NCI-H446 treated with DMSO at 0.1 percent for 48 hours (cell line): ENCODE measurements around the gene ITPRID1.

Experiments
- DNase-seq: peaks from one replicate; lab custom pipeline; 2025; lab: John Stamatoyannopoulos, UW

The ITPRID1 gene

GRCh38 chr7:31633894-31634494, 120.1 kb downstream of the ITPRID1 start:
- DNase-seq, result peak; percentile 61

DNA sequence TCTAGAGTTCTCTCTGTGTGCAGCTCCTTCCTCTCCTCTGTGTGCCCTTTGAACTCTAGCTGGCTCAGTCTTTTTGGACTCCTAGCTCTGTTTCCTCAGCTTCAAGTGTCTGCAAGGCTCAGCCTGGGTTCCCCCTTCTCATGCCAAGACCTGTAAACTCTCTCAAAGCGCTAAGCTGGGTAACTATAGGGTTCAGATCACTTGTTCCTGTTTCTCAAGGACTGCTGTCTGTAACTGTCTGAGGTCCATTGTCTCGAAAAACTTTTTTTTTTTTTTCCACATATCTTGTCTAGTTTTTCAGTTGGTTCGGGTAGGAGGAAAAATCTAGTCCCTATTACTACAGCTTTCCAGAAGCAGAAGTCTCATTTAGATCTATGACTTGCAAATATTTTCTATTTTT, 126.5 kb downstream of the ITPRID1 start:
- DNase-seq, result no peak

DNA sequence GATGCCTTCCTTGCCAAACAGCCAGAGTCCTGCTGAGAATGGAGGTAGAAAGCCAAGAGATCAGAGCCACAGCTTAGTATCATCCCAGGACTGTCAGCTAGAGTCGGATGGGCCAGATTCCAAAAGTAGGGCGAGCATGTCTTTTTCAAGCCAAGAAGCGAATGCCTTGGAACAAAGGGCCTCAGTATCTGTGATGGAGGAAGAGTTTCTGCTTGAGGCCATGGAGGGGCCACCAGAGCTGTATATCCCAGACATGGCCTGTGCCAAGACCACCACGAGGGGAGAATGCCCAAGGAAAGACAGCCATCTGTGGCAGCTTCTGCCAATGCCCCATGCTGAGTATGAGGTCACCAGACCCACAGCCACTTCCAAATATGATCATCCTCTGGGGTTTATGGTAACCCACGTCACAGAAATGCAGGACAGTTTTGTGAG, 128.8 kb downstream of the ITPRID1 start:
- DNase-seq, result peak; percentile 89

GRCh38 chr7:31646942-31647341, 133.1 kb downstream of the ITPRID1 start:
- no peak for DNase-seq

GRCh38 chr7:31647511-31647910, 133.6 kb downstream of the ITPRID1 start:
- no peak for DNase-seq

GRCh38 chr7:31648288-31648687, 134.4 kb downstream of the ITPRID1 start:
- peak; percentile 15 for DNase-seq

- DNase-seq, result no peak
These were observed 135.0 kb downstream of the ITPRID1 start for GRCh38 chr7:31648880-31649279.

DNA sequence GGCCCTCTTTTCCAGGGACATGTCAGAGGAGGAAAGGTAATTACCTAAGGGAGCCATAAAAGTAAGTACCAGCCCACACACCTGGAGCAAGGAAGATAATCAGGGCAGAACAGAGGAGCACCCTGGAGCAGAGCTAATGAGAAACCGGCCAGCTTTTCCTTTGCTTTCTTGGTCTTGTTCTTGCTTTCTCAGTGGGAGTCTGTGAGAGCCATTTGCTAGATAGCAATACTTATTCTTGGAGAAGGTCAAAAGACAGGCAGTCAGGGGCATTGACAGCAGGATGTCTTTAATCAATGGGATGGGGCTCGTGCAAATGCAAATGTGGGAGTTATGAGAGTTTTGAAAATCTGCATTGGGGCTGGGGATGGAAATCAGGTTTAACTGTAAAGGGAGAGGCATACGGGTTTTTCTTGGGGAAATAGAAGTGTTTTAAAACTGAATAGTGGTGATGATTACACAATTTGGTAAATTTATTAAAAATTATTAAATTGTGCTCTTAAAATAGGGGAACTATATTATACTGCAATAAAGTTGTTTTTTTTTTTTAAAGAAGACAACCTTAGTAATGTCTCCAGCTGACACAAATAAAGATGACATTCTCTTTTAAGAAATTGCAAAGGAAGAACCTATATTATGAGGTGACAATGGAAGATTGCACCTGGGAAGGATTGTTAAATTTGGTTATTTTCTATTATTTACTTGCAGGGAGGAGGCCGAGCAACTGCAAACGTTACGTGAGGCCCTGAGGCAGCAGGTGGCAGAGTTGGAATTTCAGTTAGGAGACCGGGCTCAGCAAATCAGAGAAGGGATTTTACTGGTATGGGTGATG, 137.6 kb downstream of the ITPRID1 start:
- DNase-seq, result no peak

DNA sequence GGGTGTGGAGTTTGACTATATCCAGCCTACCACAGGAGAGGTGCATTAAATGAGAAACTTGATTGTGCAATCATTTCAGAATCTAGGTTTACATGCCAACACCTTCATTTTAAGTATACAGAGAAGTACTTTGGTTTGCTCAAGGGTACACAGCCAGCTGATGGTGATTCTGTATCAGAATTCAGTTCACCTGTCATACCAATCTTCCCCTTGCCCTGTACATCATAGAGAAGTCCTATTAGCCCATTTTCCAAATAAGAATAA, 138.1 kb downstream of the ITPRID1 start:
- no peak for DNase-seq

DNA sequence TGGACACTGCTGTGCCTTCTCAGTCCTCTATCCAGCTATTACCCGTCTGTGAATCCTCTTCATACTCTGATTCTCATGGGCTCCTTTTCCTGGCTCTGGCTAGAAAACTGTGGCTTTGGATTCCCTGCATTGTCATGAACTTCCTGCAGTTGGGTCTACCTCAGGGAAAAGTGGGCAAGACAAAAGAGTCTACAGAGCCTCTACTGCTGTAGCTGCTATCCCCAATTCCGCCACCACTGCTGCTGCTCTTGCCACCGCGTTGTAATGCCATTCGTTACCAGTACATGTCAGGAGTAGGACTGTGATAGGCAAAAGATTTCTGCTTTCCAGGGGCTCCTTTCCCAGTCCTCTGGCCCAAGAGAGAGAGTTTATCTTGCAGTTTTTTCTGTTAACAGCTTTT, 149.2 kb downstream of the ITPRID1 start:
- no peak for DNase-seq

- no peak for DNase-seq
These were observed 151.0 kb downstream of the ITPRID1 start for GRCh38 chr7:31664890-31665289.

GRCh38 chr7:31665546-31665945, 151.7 kb downstream of the ITPRID1 start:
- no peak for DNase-seq

- DNase-seq, result no peak
These were observed 155.6 kb downstream of the ITPRID1 start for GRCh38 chr7:31669461-31669860.

DNA sequence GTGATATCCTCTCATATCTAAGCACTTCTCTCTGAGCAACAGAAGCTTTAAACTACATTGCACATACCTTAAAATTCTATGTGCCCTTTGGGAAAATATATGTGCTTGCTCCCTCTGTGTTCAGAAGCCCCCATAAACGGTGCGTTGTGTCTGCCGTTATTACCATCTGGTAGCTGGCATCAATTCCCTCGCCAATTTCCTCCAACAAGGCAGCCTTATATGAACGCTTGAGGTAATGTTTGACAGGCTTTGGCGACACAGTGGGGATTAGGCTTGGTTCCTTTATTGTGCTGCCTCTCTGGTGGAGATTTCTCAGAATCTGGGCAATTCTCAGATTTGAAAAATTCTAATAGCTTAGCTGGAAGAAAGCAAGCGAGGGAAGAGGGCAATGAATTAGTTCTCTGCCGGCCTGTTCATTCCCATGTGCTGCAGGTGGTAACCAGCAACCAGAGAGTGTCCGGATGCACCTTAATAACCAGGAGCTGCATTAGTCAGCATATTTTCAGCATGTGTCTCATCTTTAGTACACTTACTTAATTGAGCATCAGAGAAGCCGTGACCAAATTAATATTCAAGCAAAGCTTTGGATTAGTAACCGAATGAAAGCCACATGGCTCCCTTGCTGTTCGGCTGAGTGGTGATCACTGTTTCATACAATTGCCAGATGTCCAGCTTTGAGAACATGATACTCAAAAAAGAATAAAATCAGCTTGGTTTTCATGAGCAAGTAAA, 165.8 kb downstream of the ITPRID1 start:
- peak; percentile 88 for DNase-seq

DNA sequence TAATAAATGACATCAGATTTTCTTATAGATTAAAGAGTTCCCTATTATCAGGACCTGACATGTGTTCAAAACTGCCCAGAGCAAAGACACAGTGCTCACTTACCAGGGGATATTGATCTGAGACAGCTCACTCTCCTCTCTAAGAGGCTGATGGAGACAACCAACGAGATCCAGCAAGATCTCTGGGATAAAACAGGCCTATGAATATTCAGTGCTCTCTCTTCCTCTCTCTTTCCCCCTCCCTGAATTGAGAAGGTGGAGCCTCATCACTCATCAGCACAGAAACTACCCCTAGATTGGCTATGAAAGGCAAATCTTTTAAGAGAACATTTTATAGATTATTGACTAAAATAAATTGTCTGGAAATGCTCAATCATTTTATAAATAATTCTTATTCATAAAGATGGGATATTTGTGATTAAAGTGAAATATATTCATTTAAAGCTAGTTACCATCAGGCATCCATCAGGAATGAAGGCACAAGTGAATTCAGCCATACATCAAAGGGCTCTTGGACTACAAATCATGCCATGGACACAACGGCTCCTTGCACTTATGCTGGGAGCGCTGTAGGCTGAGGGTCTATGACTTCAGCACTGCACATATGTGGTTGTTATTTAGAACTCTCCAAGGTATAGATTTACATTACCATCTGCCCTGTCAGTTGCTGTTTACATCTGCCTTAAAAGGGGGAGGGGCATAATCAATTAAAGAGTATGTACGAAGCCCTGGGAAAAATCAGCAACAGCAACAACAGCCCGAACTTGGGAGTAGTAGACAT, 169.7 kb downstream of the ITPRID1 start:
- DNase-seq, result peak; percentile 71

DNA sequence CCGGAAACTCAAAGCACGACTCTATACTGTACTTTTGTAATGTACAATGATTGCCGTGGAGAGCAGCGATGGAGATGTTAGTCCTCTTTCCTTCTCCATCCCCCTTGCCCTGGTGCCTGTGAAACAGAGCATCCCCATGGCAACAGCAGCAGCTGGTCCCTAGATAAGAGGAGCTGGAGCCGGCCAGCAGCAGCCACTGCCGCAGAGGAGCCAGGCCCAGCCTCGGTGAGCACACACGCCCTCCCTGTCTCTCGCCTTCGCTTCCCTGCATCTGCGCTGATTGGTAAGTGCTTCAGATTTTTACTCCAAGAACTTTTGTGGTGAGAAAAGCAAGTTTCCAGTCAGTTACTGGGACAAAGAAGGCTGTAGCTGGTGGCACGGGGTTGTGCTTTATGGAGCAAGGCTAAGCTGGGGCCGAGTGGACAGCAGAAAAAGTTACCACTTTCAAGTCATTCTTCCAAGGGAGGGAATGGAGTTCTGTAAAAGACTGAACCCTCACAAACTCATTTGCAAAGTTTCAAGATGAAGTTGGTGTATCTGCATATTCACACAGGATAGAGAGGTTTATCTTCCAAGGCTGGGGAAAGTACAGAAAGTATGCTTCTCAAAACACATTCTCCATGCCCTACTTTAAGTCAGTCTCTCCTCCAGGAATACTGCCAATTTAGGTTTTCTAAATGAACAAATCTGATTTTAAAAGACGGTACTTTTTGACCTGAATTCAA, 173.3 kb downstream of the ITPRID1 start, which contains the start of gene PPP1R17:
PPP1R17 (plus strand) TSS at position 192 of the 725 bp plus-strand sequence. CDS start 5,227 bp downstream, outside the sequence.
- no peak for DNase-seq

GRCh38 chr7:31688372-31688771, 174.5 kb downstream of the ITPRID1 start:
- DNase-seq, result no peak

DNA sequence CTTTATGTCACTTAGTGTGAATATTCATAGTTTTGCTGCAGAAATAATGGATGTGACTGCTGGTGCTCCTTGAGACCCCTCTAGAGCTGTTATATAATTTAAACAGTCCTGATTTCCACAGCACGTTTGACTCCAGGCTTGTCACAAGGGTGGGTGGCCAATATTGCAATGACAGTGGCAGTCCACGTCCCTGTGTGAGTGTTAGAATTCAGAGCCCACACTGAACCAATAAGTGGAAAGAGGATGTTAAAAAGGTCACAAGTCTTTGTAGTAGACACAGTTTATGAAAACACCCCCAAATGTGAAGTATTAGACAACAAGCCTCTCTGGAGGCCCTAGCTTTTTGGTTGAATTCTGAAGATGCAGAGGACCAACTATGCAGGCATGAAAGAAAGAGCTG, 175.1 kb downstream of the ITPRID1 start:
- DNase-seq, result no peak

DNA sequence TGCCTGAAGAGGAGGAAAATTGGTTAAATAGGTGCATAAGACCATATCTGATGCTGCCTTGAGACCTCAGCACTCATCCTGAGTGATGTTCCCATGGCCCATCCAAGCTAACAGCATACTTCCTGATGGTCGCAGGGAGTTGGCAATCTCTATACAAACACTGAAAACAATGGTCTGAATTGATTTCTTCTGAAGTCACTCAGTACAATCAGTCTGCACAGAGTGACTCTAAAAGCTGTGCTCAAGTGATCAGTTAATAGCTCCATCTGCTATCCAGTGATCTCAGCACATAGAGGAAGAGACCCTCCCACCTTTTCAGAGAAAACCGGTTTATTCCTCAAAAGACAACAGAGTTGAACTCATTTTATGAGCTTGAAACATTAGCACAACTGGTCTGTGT, 177.0 kb downstream of the ITPRID1 start:
- no peak for DNase-seq

DNA sequence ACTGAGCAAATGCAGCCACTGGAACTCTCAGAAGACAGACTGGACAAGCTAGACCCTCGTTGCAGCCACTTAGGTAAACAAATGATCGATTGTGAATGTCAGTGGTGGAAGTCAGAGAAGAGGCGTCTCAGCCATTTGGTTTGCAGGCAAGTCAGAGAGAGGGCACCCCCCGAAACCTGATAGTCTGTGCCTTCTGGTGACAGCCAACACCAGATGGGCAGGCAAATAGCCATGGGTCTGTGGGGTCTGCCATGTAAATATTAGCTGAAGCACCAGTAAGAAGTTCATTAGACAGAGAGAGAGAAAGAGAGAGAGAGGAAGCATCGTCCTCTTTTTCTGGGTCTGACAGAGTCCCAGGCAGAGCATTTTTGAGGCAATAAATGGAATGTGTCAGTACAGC, 178.6 kb downstream of the ITPRID1 start:
- DNase-seq, result peak; percentile 72

- DNase-seq, result no peak
These were observed 179.0 kb downstream of the ITPRID1 start for GRCh38 chr7:31692871-31693270.
